Measurements from ENCODE around the gene PARD3B.

- TF ChIP-seq NFE2L2 (IDR thresholded peaks at IDR 0.05; ENCODE audit: low read depth, low read length) (no peak), FOS (IDR thresholded peaks at IDR 0.05; ENCODE audit: low read depth, low read length) (no peak), CEBPB (IDR thresholded peaks at IDR 0.05; ENCODE audit: low read depth, low read length) (no peak), CTCF (conservative IDR thresholded peaks at IDR 0.05; ENCODE audit: low read depth, low read length) (no peak)
Measured at GRCh38 chr2:205531072-205531471, 985.8 kb downstream of the PARD3B start.
